Mammary epithelial cell (primary cell): ENCODE results near the gene CYP26C1.

Source experiments
- CTCF ChIP-seq, 2 donors: IDR thresholded peaks in 1 of 2; conservative IDR thresholded peaks in 1 of 2; 2 replicates each; pipeline ENCODE4 v1.5.1; 2011 to 2012; ENCODE audit warnings: inconsistent platforms in 2 of 2, low read length in 2 of 2, mild to moderate bottlenecking in 2 of 2, control low read depth in 1 of 2, low read depth in 1 of 2; ENCODE audit not compliant: insufficient read depth in 1 of 2; ENCODE audit errors: extremely low read depth in 1 of 2
- EZH2 ChIP-seq: IDR thresholded peaks from 2 replicates; pipeline ENCODE4 v1.6.1; 2012; ENCODE audit warnings: low read length, inconsistent platforms, borderline replicate concordance

DNA sequence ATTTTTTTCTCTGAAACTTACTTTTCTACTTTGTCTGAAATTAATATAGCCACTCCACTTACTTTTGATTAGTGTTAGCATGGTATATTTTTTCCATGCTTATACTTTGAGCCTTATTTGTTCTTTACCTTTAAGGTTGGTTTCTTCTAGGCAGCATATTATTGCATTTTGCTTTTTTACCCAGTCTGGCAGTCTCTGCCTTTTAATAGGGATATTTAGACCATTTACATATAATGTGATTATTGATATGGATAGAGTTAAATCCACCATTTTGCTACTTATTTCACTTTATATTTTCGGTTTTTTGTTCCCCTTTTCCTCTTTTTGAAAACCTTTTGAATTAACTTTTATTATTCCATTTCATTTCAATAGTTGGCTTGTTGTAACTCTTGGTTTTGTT, 43.4 kb downstream of the CYP26C1 start:
- TF ChIP-seq CTCF (conservative IDR thresholded peaks at IDR 0.05 in 1 of 2, IDR thresholded peaks at IDR 0.05 in 1 of 2; ENCODE audit: extremely low read depth in 1 of 2, insufficient read depth in 1 of 2, low read depth in 1 of 2, low read length in 2 of 2) (no peak), EZH2 (no peak)
